Urothelium cell line (cell line): ENCODE measurements around the gene SLC39A5.
"Not testable (repeated sequence)": the region's sequence is repeated elsewhere in the genome, so short reads cannot be mapped to it uniquely, and the experiment has no call there.

Experiments used
- DNase-seq: peaks from one replicate; pipeline ENCODE4 v3.0.0; 2011; ENCODE audit warnings: low spot score, mixed read lengths
- FAIRE-seq: peaks from 2 replicates; lab custom pipeline; 2011; peaks lifted over from hg19 to GRCh38; lab: Jason Lieb, UNC

The SLC39A5 gene

DNA sequence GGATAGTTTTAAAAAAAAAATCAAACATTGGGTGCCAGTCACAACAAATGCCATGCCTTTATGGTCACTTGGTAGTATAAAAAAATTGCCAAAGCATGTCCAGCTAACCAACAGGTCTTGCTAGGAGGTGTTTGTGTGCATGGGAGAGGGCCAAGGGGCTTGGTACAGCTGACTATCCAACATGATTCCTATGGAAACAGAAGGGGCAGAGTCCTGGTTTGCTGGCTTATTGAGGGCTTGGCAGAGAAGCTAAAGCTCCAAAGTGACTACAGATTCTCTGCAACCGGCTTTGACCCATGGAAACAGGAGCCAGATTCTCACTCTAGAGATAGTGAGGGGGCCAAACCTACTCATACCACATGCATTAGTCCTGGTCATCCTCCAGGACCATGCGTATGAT is 42.6 kb downstream of the SLC39A5 start:
- DNase-seq, FAIRE-seq: not testable (repeated sequence)

DNA sequence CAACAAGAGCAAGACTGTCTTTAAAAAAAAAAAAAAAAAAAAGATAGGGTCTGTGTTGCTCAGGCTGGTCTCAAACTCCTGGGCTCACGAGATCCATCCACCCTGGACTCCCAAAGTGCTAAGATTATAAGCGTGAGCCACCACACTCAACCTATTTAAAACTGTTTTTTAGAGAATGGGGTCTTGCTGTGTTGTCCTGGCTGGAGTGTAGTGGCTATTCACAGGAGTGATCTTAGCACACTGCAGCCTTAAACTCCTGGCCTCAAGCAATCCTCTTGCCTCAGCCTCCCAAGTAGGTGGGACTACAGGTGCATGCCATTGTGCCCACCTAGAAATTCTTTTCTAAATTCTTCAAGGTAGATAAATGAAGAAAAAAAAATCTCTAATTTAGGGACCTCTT is 44.4 kb downstream of the SLC39A5 start:
- DNase-seq (no peak), FAIRE-seq (no peak)

DNA sequence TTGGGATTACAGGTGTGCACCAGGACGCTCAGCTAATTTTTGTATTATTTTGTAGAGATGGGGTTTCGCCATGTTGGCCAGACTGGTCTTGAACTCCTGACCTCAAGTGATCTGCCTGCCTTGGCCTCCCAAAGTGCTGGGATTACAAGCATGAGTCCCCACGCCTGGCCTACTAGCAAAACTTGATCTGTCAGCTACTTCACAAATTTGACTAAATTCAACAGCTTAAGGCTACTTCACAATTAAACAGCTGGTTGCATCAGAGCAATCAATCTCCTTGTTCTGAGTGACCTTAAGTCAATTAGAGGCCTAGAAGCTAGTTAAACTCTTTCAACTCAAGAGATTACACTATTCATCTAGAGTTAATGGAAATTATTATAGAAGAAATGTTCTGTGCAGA is 49.1 kb downstream of the SLC39A5 start:
- DNase-seq (no peak), FAIRE-seq (no peak)

DNA sequence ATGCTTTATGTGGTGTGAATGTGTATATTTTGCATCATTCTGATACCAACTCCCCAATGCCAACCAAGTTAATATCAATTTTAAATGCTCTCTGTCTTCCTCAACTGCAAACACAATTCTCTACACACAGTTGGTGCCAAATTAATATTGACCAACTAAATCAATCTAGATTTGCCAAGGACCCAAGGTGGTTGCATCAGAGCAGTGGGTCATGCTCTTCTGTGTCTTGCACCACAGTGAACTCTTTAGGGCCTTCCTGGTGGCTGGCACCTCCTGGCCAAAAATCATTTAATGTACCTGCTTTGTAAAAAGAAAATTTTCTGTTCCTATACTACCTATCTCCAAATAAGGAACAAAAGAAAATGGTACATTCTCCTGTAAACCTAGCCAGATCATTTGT is 51.0 kb downstream of the SLC39A5 start:
- FAIRE-seq (no peak), DNase-seq (no peak)

DNA sequence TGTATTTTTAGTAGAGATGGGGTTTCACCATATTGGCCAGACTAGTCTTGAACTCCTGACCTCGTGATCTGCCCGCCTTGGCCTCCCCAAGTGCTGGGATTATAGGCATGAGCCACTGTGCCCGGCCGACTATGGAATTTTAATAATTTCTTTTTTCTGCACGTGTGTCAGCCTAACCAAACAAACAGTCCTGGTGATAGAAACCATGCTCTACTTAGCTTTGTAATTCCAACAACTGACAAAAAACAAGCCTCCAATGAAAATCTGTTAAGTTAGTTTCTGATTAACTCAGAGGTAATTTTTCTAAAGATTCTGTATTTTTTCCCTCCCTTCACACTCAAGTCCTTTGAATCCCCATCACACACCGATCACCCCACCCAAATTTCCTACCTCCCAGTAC is 52.2 kb downstream of the SLC39A5 start:
- FAIRE-seq (no peak), DNase-seq (no peak)

DNA sequence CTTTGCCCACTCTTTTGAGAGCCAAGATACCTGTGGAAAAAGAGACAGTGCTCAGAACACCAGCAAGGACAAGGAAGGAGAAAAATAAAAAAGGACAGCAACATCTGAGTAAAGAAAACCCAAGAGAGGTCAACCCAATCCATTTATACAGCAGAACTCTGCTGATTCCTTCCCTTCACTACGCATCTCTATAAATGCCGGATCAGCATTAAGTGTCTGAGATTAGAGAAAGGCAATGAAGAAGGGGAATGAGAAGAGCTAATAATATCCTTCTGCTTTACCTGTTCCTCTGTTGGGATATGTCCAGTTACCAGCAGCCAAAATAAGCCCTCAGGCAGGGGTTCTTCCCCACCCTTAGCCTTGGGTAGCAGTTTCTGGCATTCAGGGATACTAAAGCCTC is 52.7 kb downstream of the SLC39A5 start:
- no peak for DNase-seq
- no peak for FAIRE-seq

DNA sequence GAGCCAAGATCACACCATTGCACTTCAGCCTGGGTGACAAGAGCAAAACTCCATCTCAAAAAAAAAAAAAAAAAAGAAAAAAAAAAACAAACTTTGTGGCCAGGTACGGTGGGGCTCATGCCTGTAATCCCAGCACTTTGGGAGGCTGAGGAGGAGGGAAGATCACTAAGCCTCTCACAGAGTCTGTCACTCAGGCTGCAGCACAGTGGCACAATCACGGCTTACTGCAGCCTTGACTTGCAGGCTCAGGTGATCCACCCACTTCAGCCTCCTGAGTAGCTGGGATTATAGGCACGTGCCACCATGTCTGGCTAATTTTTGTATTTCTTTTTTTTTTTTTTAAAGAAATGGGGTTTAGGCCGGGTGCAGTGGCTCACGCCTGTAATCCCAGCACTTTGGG is 54.4 kb downstream of the SLC39A5 start:
- not testable (repeated sequence) for FAIRE-seq, DNase-seq

DNA sequence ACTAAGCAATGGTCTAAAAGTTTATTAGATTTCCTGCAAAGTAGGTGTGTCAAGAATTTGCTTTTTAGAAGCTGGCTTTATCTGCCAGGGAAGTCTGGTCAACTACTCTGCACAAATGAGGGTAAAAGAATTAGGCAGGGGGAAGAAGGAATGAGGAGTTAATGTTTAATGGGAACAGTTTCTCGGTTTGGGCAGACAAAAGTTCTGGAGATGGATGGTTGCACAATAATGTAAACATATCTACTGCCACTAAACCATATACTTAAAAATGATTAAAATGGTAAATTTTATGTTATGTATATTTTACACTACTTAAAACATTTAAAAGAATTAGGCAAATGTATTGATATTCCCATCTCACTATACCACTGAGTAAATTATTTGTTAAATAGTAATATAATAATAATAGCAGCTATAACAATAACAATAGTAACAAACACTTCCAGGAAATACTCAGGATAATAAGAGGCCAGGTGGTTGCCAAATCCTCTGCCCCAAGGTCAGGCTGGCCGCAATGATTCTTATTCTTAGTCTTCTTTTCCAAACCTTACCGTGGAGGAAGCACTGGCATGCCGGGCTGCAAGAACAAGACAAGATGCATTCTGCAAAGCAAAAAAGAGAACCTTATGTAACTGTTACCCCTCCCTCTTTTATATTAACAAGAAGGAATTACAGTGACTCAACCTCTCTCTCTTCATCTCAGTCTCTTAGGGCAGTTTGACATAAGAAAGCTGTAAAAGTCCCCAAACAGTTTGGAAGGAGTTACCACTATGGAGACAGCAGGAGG is 56.4 kb downstream of the SLC39A5 start:
- FAIRE-seq (no peak), DNase-seq (no peak)
